Immature natural killer cell (primary cell): ENCODE data around the gene PWWP2B. TPM values are rescaled to one million over a fixed set of nuclear protein-coding genes. Genes with fewer than 3 reads are reported as not detected.

Experiments
- DNase-seq, 3 donors: peaks; one replicate each; pipeline ENCODE4 v3.0.0; 2022; ENCODE audit warnings: mixed read lengths in 1 of 3
- H3K27ac Mint-ChIP-seq, 6 donors: one replicate each; pipeline ENCODE4 v1.8.0; 2020; ENCODE audit warnings: mixed read lengths in 6 of 6, mild to moderate bottlenecking in 5 of 6, inconsistent platforms in 4 of 6, moderate library complexity in 3 of 6
- H3K27me3 Mint-ChIP-seq, 3 donors: one replicate each; pipeline ENCODE4 v1.8.0; 2020 to 2021; ENCODE audit warnings: low read depth in 3 of 3, mild to moderate bottlenecking in 3 of 3, mixed read lengths in 3 of 3, moderate library complexity in 3 of 3, inconsistent platforms in 1 of 3
- H3K36me3 Mint-ChIP-seq, 3 donors: one replicate each; pipeline ENCODE4 v1.8.0; 2020; ENCODE audit warnings: mixed read lengths in 3 of 3, inconsistent platforms in 2 of 3, mild to moderate bottlenecking in 2 of 3
- H3K4me1 Mint-ChIP-seq, 2 donors: one replicate each; pipeline ENCODE4 v1.8.0; 2020; ENCODE audit warnings: inconsistent platforms in 2 of 2, mild to moderate bottlenecking in 2 of 2, mixed read lengths in 2 of 2, moderate library complexity in 1 of 2
- H3K4me3 Mint-ChIP-seq, 5 donors: one replicate each; pipeline ENCODE4 v1.8.0; 2020; ENCODE audit warnings: mild to moderate bottlenecking in 5 of 5, mixed read lengths in 5 of 5, inconsistent platforms in 3 of 5, moderate library complexity in 3 of 5
- H3K9me3 Mint-ChIP-seq, 6 donors: one replicate each; pipeline ENCODE4 v1.8.0; 2020; ENCODE audit warnings: mild to moderate bottlenecking in 6 of 6, mixed read lengths in 6 of 6, inconsistent platforms in 4 of 6, moderate library complexity in 3 of 6
- polyA plus RNA-seq, 3 donors: library from polyadenylated mRNA; unstranded; fragments of 300-500 nt; fragmentation: Illumina TruSeq; gene quantifications; one replicate each; pipeline ENCODE4 v1.2.3, GENCODE V29; 2021

PWWP2B gene
- polyA plus RNA-seq, 3 donors from 2014 or later = 4.0 to 7.3 (median 4.3) TPM

GRCh38 chr10:132455441-132455971, 58.5 kb downstream of the PWWP2B start:
- DNase-seq = no peak
- peaks cover 0 to 3% (median 1%) of the 10 kb centered on the region in 3 donors for H3K27me3 Mint-ChIP-seq
- H3K4me1 Mint-ChIP-seq = peaks cover 0 to 14% of the 10 kb centered on the region in 2 donors
- no peaks in the 10 kb centered on the region for H3K9me3 Mint-ChIP-seq
- H3K36me3 Mint-ChIP-seq = no peaks in the 10 kb centered on the region
- no peak overlapping the region for H3K4me3 Mint-ChIP-seq
- H3K27ac Mint-ChIP-seq = peak overlapping the region in 1 of 6 donors; percentile 31

- peak overlapping the region in 1 of 6 donors; percentile 56 for H3K27ac Mint-ChIP-seq
- no peak overlapping the region for H3K4me3 Mint-ChIP-seq
- peaks cover 0 to 14% of the 10 kb centered on the region in 2 donors for H3K4me1 Mint-ChIP-seq
- H3K9me3 Mint-ChIP-seq = no peaks in the 10 kb centered on the region
- H3K27me3 Mint-ChIP-seq = peaks cover 0 to 3% (median 1%) of the 10 kb centered on the region in 3 donors
- no peaks in the 10 kb centered on the region for H3K36me3 Mint-ChIP-seq
- DNase-seq = no peak
Observed at GRCh38 chr10:132455986-132456847, 59.2 kb downstream of the PWWP2B start.

GRCh38 chr10:132456881-132457280, 59.9 kb downstream of the PWWP2B start:
- Mint-ChIP-seq H3K27me3 (peaks cover 0 to 3% (median 1%) of the 10 kb centered on the region in 3 donors), H3K4me3 (no peak overlapping the region), H3K27ac (no peak overlapping the region), H3K9me3 (no peaks in the 10 kb centered on the region), H3K36me3 (no peaks in the 10 kb centered on the region), H3K4me1 (peaks cover 0 to 10% of the 10 kb centered on the region in 2 donors)
- DNase-seq = no peak

GRCh38 chr10:132457328-132458070, 60.5 kb downstream of the PWWP2B start:
- Mint-ChIP-seq H3K4me3 (no peak overlapping the region), H3K4me1 (peaks cover 0 to 6% of the 10 kb centered on the region in 2 donors), H3K27ac (no peak overlapping the region), H3K36me3 (no peaks in the 10 kb centered on the region), H3K27me3 (peaks cover 0 to 3% (median 1%) of the 10 kb centered on the region in 3 donors), H3K9me3 (no peaks in the 10 kb centered on the region)
- no peak for DNase-seq

GRCh38 chr10:132458071-132458585, 61.1 kb downstream of the PWWP2B start:
- H3K9me3 Mint-ChIP-seq = no peaks in the 10 kb centered on the region
- peak overlapping the region in 1 of 6 donors; percentile 34 for H3K27ac Mint-ChIP-seq
- H3K4me3 Mint-ChIP-seq = no peak overlapping the region
- DNase-seq = no peak
- peaks cover 0 to 4% of the 10 kb centered on the region in 2 donors for H3K4me1 Mint-ChIP-seq
- H3K36me3 Mint-ChIP-seq = no peaks in the 10 kb centered on the region
- H3K27me3 Mint-ChIP-seq = peaks cover 0 to 3% (median 0%) of the 10 kb centered on the region in 3 donors

GRCh38 chr10:132458586-132459300, 61.7 kb downstream of the PWWP2B start:
- H3K27me3 Mint-ChIP-seq = peaks cover 0 to 3% (median 0%) of the 10 kb centered on the region in 3 donors
- H3K4me3 Mint-ChIP-seq = no peak overlapping the region
- no peaks in the 10 kb centered on the region for H3K36me3 Mint-ChIP-seq
- peak overlapping the region in 4 of 6 donors; percentile 34 to 77 (median 59) for H3K27ac Mint-ChIP-seq
- peaks cover 0 to 4% of the 10 kb centered on the region in 2 donors for H3K4me1 Mint-ChIP-seq
- DNase-seq = peak; percentile 61 to 62 (median 62)
- H3K9me3 Mint-ChIP-seq = no peaks in the 10 kb centered on the region

GRCh38 chr10:132459301-132460003, 62.5 kb downstream of the PWWP2B start:
- Mint-ChIP-seq H3K27me3 (peaks cover 0 to 1% (median 0%) of the 10 kb centered on the region in 3 donors), H3K27ac (no peak overlapping the region), H3K9me3 (no peaks in the 10 kb centered on the region), H3K4me1 (peaks cover 0 to 4% of the 10 kb centered on the region in 2 donors), H3K36me3 (no peaks in the 10 kb centered on the region), H3K4me3 (no peak overlapping the region)
- DNase-seq = no peak

- H3K36me3 Mint-ChIP-seq = no peaks in the 10 kb centered on the region
- DNase-seq = no peak
- H3K4me3 Mint-ChIP-seq = no peak overlapping the region
- H3K27ac Mint-ChIP-seq = no peak overlapping the region
- peaks cover 0 to 4% of the 10 kb centered on the region in 2 donors for H3K4me1 Mint-ChIP-seq
- no peaks in the 10 kb centered on the region for H3K9me3 Mint-ChIP-seq
- H3K27me3 Mint-ChIP-seq = no peaks in the 10 kb centered on the region
Observed at GRCh38 chr10:132460071-132460470, 63.1 kb downstream of the PWWP2B start.

GRCh38 chr10:132460691-132461090, 63.7 kb downstream of the PWWP2B start:
- Mint-ChIP-seq H3K4me1 (peaks cover 0 to 4% of the 10 kb centered on the region in 2 donors), H3K27ac (no peak overlapping the region), H3K4me3 (no peak overlapping the region), H3K9me3 (no peaks in the 10 kb centered on the region), H3K36me3 (no peaks in the 10 kb centered on the region), H3K27me3 (no peaks in the 10 kb centered on the region)
- DNase-seq = no peak

- H3K9me3 Mint-ChIP-seq = no peaks in the 10 kb centered on the region
- H3K27me3 Mint-ChIP-seq = no peaks in the 10 kb centered on the region
- H3K27ac Mint-ChIP-seq = no peak overlapping the region
- H3K36me3 Mint-ChIP-seq = no peaks in the 10 kb centered on the region
- H3K4me3 Mint-ChIP-seq = no peak overlapping the region
- H3K4me1 Mint-ChIP-seq = peaks cover 0 to 4% of the 10 kb centered on the region in 2 donors
- no peak for DNase-seq
Observed at GRCh38 chr10:132461103-132461682, 64.2 kb downstream of the PWWP2B start.

GRCh38 chr10:132461683-132462231, 64.8 kb downstream of the PWWP2B start:
- no peaks in the 10 kb centered on the region for H3K9me3 Mint-ChIP-seq
- DNase-seq = no peak
- H3K36me3 Mint-ChIP-seq = no peaks in the 10 kb centered on the region
- H3K4me1 Mint-ChIP-seq = peaks cover 0 to 4% of the 10 kb centered on the region in 2 donors
- H3K4me3 Mint-ChIP-seq = no peak overlapping the region
- H3K27me3 Mint-ChIP-seq = no peaks in the 10 kb centered on the region
- H3K27ac Mint-ChIP-seq = no peak overlapping the region
